HT1080 (cell line): ENCODE results near the gene ADCY9. TPM values are rescaled to one million over a fixed set of nuclear protein-coding genes. Genes with fewer than 3 reads are reported as not detected.
A peak's percentile ranks its signal among the peaks of the same experiment; 100 is the strongest.
"Not testable (repeated sequence)": the region's sequence is repeated elsewhere in the genome, so short reads cannot be mapped to it uniquely, and the experiment has no call there.

ENCODE experiments used
- DNase-seq: peaks from one replicate; pipeline ENCODE4 v3.0.0-alpha.2; 2015; ENCODE audit warnings: low read depth
- total RNA-seq: library from RNA; depleted of rRNA; stranded (reverse); fragments of >200 nt; shearing (Covaris generic); gene quantifications from 2 replicates; pipeline ENCODE4 v1.2.3, GENCODE V29; 2014

ADCY9 gene
- total RNA-seq, 1 experiment from 2014 or later = 8.7 TPM

DNA sequence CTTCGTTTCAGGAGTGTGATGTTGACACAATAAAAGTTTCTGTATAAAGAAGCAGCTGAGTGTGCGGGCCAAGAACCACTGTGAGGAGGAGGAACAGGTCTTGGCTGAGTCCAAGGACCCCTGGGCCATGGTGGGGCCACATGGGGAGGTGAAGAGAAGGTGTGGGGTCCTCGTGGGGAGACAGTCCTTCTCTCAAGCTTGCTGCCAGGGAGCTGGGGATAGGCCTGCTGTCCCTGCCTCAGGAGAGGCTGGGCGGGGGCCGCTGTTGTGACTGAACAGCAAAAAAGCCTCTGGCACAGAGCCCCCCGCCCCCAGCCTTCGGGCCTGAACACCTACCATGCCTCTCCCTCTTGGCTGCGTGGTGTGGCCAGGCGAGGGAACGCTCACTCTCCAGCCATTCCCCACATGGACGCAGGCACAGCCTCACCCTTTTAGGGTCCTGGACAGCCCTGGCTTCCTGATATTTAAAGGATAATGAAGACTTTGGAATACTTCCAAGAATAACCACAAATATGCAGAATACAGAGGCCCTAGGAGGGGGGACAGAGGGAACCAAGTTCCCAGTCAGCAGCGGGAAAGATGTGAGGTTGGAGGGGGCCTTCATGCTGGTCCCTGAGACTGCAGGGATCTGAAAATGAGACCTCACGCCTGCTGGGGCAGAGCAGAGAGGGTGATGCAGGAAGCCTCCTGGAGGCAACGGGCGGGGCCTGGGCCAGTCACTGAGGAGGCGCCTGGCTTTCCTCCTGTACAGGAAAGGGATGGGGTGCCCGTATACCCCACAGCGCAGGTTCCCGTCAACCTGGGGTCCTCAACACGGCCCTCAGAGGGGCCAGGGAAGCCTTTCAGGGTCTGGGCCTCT is 135.8 kb downstream of the ADCY9 start:
- DNase-seq = peak; percentile 60

DNA sequence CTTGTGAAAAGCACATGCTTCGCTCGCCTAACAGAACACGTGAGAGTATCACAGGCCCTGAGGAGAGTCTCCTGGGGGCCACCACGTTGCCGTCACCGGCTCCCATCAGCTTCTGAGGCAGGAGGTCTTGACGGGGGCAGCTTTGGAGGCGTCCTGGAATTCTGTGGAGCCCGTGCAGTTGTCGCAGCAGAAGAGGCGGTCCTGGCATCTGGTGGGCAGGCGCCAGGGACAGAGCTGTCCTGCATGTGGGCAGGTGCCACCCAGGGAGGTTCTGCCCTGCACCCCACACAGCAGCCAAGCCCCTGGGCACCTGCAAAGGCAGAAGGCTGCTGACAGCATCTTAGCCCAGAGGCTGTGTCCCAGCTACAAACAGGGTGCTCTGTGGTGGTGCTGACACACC is 136.7 kb downstream of the ADCY9 start:
- DNase-seq = no peak

DNA sequence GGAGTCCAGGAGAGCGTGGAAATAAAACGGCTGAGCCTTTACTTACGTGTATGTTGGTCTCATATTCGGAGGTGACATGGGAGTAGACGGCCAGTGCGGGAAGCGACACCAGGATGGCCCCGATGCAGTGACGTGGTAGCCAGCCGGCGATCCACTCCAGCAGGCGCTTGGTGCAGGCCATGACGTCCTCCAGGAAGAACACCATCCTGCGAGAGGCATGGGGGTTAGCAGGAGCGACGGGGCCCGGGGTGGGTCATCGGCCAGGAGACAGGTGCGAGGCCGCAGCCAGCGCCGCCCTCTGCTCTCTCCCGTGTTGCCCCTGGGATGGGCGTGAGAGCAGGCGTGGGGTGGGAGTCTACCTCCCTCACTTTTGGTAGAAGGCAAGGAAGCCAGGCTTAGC is 137.2 kb downstream of the ADCY9 start:
- no peak for DNase-seq

DNA sequence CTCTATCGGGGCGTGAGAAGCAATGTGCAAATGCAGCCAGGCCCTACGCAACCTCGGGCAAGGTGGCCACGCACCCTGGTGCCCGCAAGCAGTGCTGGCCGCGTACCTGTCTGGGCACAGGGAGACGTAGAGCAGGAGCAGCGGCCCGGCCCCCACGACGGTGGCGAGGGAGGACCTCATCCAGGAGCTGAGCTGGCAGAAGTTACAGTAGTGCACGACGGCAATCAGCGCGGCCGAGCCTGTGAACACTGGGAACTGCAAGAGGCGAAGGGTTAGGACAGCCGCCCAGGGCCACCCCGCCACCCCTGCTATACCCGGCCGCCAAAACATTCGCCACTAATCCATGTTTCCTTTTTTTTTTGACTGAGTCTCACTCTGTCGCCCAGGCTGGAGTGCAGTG is 138.9 kb downstream of the ADCY9 start:
- no peak for DNase-seq

DNA sequence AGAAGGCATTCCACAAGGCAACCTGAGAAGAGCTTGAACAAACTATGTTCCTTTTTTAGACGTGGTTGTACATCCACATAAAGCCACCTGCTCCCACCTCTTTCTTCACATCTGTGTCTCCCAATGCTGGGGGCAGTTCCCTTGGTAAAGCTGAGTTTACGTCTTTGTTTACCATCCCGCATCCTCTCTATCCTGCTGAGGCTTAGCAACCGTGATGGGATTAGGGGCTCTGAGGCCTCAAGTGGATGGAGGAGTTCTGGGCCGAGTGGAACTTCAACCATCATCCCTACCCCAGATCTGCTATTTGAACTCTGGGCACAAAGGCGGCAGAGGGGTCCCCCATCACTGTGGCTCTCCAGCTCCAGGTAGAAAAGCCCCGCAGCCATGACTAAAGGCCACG is 141.5 kb downstream of the ADCY9 start:
- DNase-seq = no peak

DNA sequence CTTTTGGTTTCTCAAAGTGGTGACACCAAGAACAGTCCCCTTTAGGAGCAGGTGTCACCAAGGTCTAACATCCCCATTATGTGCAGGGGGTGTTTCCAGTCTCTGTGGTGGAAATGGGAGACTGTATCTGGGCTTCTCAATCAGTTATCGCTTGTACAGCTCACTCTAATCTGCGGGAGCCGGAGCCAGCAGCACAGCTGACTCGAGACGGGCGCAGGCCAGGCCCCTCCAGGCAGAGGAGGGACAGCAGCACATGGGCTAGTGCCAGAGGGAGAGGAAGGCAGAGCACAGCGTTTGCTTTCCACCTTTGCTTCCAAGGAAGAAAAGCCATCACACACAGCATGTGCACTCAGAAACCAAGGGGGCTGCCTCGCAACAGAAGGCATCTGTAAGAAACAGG is 144.5 kb downstream of the ADCY9 start:
- DNase-seq = no peak

DNA sequence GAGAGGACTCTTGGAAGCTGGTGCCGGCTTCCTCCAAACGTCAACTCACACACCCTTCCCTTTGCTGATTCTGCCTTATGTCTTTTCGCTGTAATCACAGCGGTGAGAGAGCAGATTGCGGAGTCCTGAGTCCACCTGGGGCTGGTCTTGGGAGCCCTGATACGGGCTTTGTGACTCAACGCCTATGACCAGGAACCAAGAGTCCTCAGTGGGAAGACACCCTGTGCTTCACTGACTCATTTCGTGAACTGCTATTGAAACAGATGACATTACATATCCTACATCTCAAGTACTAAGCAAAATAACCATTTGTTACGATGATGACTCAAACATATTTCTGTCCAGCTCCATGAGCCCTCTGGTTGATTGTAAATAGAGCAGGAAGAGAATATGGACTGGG is 145.0 kb downstream of the ADCY9 start:
- peak; percentile 82 for DNase-seq

DNA sequence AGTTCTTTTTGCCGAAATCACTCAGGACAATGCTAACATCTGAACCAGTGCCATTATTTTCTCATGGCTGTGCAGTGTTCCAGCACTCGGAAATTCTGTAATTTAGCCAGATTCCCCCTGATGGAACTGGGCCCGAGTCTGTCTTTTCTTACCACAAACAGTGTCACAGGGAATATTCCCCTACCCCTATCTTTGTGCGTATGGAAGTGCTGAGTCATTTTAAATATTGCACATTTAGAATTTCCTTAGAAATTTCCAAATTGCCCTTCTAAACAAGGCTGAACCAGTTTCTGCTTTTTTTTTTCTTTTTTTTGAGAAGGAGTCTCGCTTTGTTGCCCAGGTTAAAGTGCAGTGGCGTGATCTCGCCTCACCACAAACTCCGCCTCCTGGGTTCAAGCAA is 147.7 kb downstream of the ADCY9 start:
- no peak for DNase-seq

DNA sequence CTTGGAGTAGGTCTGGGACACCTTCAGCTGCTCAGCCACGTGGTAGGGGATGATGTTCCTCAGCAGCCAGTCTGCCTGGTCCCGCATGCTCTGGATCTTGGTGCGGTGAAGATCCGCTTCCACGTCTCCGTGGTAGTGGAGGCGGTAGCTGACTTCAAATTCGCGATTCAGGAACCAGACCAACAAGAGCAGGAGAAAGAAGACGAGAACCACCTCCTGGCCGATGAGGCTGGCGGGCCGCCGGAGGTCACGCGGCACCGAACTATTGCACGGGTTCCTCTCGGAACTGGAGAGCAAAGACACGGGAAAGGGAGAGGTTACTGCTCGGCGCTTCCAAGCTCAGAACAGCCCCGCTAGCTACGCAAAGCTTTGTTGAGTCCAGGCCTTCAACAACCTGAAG is 149.6 kb downstream of the ADCY9 start:
- no peak for DNase-seq

DNA sequence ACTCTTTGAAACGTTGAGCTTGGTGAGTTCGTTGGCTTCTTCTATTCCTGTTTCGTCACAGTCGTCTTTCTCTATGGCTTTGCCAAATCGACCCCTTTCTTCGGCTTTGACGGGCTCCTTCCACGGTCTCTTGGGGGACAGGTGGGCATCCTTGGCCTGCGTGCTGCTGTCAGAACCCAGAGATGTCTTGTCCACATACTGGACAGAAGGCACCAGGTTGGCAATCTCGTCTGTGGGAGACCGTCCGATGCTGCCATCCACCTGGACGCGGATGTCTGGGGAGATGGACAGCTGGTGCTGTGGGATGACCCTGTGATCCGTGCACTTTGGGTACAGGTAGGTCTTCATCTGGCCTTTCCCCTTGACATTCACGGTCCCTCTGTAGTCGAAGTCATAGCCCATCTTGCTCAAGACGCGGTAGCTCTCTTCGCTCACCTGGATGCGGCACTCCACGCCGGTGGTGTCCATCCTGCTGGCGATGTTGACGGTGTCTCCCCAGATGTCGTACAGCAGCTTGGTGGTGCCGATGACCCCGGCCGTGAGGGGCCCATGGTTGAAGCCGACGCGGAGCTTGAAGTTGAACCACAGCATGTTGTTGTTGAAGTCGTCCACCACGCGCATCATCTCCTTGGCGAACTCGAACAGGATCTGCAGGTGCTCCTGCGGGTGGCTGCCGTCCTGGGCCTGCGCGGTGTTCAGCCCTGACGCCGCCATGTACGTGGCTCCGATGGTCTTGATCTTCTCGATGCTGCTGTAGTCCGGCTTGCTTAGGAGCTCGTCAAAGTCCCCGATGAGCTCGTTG is 150.3 kb downstream of the ADCY9 start:
- DNase-seq = no peak

DNA sequence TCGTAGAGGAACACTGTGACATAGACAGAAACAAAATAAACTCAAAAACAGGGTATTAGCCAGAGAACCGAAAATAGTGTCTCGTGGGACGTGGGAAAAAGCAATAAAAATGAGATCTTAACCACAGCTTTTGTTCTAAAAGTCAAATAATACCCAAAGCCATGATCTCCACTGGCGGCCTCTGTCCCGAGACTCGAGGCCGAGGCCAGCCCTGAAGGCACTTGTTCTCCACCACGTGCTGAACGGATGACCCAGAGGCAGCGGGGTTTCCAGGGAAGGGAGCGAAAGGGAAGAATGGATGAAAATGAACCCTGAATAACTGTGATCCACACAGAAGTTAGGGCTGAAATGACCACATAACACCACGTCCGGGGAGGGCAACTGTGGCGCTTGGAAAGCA is 150.9 kb downstream of the ADCY9 start:
- DNase-seq = no peak

DNA sequence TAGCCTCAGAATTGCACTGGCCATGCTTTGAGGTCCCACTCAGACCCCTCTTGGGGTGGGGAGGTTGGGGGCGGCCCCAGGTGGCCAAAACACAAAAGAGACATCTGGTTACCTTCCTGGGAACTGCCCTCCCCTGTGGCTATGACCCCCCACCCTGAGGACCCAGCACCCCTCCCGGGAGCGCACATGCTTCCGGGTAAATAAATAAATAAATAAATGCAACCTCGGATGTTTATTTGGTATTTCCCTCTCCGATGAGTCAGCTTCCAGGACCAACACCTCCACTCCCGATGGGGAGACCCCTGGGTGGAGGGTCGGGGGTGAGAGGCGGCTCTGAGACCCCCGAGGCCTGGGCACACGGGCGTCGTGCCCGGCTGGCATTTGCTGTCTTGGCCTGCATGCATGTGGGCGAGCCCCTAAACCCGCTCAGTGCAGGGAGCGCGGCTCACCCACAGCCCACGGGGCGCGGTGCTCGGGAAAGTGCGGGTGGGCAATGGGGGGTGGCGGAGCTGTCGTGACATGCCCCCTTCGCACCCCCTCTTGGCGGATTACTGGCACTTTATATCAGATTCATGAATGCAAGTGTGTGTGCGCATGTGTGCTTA is 151.5 kb downstream of the ADCY9 start:
- DNase-seq = no peak

DNA sequence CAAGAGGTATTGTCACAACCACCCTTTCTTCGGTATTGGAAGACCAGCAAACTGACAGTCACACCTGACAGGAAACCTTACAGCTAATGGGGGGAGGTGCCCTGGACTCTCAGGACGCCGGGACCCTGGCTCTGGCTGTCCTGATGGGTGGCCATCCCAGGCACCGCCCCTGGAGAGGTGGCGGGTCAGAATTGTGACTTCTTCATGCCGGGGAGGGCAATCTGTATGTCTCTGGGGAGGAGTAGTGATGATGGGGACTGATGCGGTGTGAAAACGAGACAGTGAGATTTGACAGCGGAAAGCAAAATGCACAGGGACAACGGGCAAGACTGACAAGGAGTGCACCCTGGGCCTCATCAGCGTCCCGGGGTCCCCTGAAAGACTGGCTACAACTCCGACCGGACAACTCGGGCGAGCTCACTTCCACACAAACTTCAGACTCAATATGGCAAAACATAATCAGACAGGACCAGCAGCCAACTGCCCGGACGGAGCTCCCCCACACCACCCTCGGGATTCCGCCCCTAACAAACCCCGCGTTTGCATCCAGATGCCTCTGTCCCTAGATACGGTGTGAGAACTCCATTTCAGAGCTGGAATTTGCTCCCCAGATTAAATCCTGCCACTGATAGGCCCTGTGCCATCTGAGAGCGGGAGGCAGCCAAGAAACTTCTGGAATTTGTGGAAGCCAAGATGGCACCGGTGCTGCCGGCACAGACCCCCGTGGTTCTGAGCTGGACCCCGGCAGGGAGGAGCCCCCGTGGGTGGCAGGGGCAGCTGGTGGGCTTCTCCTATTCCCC is 152.2 kb downstream of the ADCY9 start:
- no peak for DNase-seq

DNA sequence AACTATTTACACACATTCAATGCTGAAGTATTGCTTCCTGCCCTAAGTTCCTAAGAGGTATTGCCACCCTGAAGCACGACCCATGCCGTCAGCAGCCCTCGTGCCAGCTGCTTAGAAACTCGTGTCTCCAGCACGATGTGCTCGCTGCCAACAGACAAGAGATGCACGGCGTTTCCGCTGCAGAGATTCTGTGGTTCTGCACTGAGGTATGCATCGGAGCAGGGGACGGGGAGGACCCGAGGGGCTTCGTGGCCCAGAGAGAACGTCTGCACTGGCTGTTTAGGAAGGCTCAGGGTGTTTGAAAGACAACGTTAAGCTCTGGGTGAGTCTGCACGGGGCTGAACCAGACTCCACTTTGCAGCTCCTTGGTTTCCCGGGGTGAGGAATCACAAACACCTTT is 153.0 kb downstream of the ADCY9 start:
- DNase-seq = no peak

DNA sequence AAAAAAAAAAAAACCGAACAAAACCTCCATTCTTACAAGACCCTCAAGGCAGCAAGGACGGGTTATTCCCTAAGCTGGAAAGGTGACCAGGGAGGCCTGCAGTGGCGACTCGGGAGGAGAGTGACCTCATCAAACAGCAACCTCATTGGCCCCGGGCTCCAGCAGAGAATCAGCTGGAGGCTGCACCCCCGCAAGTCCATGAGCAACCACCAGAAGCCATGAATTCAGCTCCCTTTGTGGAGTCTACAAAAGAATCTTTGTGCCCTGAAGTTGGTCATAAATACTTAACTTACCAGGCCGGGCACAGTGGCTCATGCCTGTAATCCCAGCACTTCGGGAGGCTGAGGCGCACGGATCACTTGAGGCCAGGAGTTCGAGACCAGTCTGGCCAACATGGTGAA is 154.8 kb downstream of the ADCY9 start:
- peak; percentile 28 for DNase-seq

DNA sequence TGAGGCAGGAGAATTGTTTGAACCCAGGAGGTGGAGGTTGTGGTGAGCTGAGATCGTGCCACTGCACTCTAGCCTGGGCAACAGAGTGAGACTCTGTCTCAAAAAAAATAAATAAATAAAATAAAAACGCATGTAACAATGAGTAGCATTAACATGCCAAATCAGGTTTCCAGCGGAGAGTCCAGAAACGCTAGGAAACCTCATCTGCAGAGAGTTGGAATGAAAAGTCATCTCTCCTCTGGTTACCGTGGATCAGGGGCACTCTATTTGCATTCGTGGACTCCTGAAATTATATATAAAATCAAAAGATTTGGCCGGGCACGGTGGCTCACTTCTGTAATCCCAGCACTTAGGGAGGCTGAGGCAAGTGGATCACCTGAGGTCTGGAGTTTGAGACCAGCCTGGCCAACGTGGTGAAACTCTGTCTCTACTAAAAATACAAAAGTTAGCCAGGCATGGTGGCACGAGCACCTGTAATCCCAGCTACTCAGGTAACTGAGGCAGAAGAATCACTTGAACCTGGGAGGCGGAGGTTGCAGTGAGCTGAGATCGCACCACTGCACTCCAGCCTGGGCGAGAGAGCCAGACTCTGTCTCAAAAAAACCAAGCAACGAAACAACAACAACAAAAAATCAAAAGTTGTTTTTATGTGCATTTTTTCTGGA is 156.2 kb downstream of the ADCY9 start:
- not testable (repeated sequence) for DNase-seq

DNA sequence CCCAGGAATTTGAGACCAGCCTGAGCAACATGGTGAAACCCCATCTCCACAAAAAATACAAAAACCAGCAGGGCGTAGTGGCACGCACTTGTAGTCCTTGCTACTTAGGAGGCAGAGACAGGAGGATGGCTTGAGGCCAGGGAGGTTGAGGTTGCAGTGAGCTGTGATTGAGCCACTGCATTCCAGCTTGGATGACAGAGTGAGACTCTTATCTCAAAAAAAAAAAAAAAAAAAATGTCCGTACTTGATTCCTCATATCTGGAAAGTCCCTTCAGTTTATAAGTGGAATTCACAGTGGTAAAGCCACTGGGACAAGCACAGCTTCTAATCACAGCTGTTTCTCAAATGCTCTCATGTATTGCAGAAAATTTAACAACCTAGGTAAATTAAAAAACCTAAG is 157.1 kb downstream of the ADCY9 start:
- DNase-seq = peak; percentile 10

DNA sequence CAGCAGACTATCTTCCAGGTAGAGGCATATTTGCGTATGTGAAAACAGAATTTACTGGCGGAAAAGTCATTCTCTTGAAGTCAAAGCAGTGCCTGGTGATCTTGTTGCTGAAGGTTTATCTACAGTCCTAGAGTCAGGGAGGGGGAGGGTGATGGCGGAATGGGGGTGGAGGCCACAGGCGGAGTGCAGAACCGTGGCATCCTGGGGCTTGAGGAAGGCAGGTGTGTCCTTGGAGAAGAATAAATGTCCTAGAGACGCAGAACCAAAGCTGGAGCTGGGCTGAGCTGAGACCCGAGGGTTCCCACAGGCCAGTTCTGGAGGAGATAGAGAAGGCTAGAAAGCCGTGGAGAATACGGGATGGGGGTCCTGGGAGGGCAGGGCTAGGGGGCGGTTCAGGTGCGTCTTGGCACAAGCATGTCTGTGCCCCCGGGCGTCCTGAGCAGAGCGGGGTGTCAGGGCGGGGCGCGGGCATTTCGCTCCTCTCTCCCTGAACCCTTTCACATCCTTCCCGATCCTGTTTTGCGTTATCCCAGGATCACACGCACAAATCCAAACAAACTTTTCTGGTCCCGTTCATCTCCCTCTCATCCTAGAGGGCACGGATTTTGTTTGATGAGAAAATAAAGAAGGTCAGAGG is 158.8 kb downstream of the ADCY9 start:
- DNase-seq = no peak

DNA sequence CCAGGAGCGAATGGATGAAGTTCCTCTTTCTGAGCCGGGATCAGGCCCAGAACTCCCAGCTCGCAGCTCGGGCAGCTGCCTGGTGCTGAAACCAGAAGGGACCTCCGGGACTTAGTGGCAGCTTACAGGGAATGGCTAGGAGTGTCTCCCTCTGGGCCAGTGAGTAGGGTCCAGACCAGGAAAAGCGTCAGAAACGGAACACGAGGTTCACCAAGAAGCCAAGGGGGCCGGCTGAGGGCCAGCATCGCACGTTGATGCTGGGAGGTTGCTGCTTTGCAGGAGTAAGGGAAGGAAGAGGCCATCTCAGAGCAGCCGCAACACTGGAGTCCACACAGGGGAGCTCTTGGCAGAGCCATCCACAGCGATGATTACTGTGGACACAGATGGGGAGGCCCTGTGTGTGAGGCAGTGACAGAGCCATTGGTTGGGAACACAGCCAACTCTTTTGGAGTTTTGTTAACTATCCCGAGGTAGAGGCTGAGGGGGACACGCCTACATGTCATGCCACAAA is 161.8 kb downstream of the ADCY9 start:
- DNase-seq = no peak

DNA sequence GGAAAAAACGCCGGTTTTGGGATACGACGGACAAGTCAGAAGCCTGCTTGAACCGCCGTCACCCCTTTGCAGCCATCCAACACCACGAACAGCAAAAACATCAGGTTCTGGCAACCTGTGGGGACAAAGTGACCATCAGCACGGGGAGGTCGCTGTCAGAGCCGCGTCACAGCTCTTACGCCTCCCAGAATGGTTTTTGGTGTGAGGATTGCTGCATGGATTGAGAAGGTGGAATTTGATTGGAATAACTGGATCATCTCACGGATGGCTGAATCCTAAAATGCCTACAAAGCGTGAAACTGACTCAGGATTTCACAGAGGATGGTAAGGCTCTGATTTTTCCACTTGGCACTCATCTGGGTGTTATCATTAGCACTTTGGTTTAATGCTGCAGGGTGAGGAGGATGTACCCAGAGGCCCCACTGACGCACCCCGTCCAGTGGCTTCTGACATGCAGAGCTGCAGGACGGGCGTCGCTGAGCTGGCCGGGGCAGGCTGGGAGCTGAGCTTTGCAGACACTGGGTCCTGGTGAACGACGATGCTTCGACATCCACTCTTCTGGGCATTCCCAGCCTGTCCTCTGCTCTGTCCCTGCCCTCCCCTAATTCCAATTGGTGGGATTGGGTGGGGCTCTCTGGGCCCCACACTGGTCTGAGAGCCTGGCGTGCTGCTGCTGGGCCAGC is 162.4 kb downstream of the ADCY9 start:
- DNase-seq = no peak
